SK-N-SH treated with all-trans-retinoic acid at 6 μM for 48 hours (cell line): ENCODE measurements around the gene SUSD3.

Experiments
- ATAC-seq: fragments of 200-7000 bp; cut with Tn5 transposase; 3 replicates; pipeline ENCODE4 v1.9.1; 2020; ENCODE audit warnings: mild to moderate bottlenecking, moderate library complexity
- ARNTL ChIP-seq: fragments of 450-650 bp; formaldehyde crosslinking; IDR thresholded peaks from 2 replicates; pipeline ENCODE4 v1.5.0; 2020; ENCODE audit warnings: low read depth, mild to moderate bottlenecking, moderate library complexity, borderline replicate concordance
- BACH2 ChIP-seq: fragments of 250-450 bp; sonication (Bioruptor Pico); IDR thresholded peaks from 2 replicates; pipeline ENCODE4 v1.9.0; 2021; ENCODE audit warnings: mild to moderate bottlenecking, borderline replicate concordance
- CREB5 ChIP-seq: fragments of 250-450 bp; sonication (Bioruptor Pico); IDR thresholded peaks from 2 replicates; pipeline ENCODE4 v1.5.1; 2020; ENCODE audit warnings: low read depth, mild to moderate bottlenecking, moderate library complexity
- CSDC2 ChIP-seq: fragments of 250-450 bp; sonication (Bioruptor Pico); IDR thresholded peaks from 2 replicates; pipeline ENCODE4 v1.5.0; 2020; ENCODE audit warnings: mild to moderate bottlenecking, moderate library complexity
- CSRNP3 ChIP-seq: fragments of 250-450 bp; sonication (Bioruptor Pico); IDR thresholded peaks from 2 replicates; pipeline ENCODE4 v1.5.1; 2021; ENCODE audit warnings: mild to moderate bottlenecking, moderate library complexity
- ESRRG ChIP-seq: fragments of 250-450 bp; sonication (Bioruptor Pico); IDR thresholded peaks from 2 replicates; pipeline ENCODE4 v1.6.1; 2021; ENCODE audit warnings: mild to moderate bottlenecking
- GLIS3 ChIP-seq: fragments of 250-450 bp; sonication (Bioruptor Pico); IDR thresholded peaks from 2 replicates; pipeline ENCODE4 v1.5.0; 2020; ENCODE audit warnings: mild to moderate bottlenecking, moderate library complexity
- ISL1 ChIP-seq: fragments of 250-450 bp; sonication (Bioruptor Pico); IDR thresholded peaks from 2 replicates; pipeline ENCODE4 v2.1.2; 2022; ENCODE audit warnings: mild to moderate bottlenecking, moderate library complexity
- OSR1 ChIP-seq: fragments of 250-450 bp; sonication (Bioruptor Pico); IDR thresholded peaks from 2 replicates; pipeline ENCODE4 v1.8.0; 2022; ENCODE audit warnings: moderate library complexity, mild to moderate bottlenecking, inconsistent platforms
- PATZ1 ChIP-seq: fragments of 250-450 bp; sonication (Bioruptor Pico); IDR thresholded peaks from 2 replicates; pipeline ENCODE4 v1.8.0; 2020; ENCODE audit warnings: mild to moderate bottlenecking, moderate library complexity, borderline replicate concordance
- PPARA ChIP-seq: fragments of 250-450 bp; sonication (Bioruptor Pico); IDR thresholded peaks from 2 replicates; pipeline ENCODE4 v1.5.0; 2020; ENCODE audit warnings: mild to moderate bottlenecking, borderline replicate concordance
- RARB ChIP-seq: fragments of 250-450 bp; sonication (Bioruptor Pico); IDR thresholded peaks from 2 replicates; pipeline ENCODE4 v1.8.0; 2021; ENCODE audit warnings: mild to moderate bottlenecking, moderate library complexity
- SNAI2 ChIP-seq: fragments of 250-450 bp; sonication (Bioruptor Pico); IDR thresholded peaks from 2 replicates; pipeline ENCODE4 v1.5.0; 2020; ENCODE audit warnings: mild to moderate bottlenecking, moderate library complexity
- TCF4 ChIP-seq: fragments of 250-450 bp; sonication (Bioruptor Pico); IDR thresholded peaks from 2 replicates; pipeline ENCODE4 v1.8.0; 2021; ENCODE audit warnings: mild to moderate bottlenecking, moderate library complexity, borderline replicate concordance
- TOX ChIP-seq: fragments of 250-450 bp; sonication (Bioruptor Pico); IDR thresholded peaks from 2 replicates; pipeline ENCODE4 v1.8.0; 2021; ENCODE audit warnings: mild to moderate bottlenecking, moderate library complexity, borderline replicate concordance
- TSHZ2 ChIP-seq: fragments of 250-450 bp; sonication (Bioruptor Pico); IDR thresholded peaks from 2 replicates; pipeline ENCODE4 v1.5.0; 2020; ENCODE audit warnings: mild to moderate bottlenecking, moderate library complexity
- ZFP3 ChIP-seq: fragments of 250-450 bp; sonication (Bioruptor Pico); IDR thresholded peaks from 2 replicates; pipeline ENCODE4 v1.5.0; 2020; ENCODE audit warnings: mild to moderate bottlenecking, moderate library complexity
- ZFP30 ChIP-seq: fragments of 450-650 bp; formaldehyde crosslinking; IDR thresholded peaks from 2 replicates; pipeline ENCODE4 v1.5.0; 2022; ENCODE audit warnings: mild to moderate bottlenecking, moderate library complexity
- ZNF565 ChIP-seq: fragments of 450-650 bp; formaldehyde crosslinking; conservative IDR thresholded peaks from 2 replicates; pipeline ENCODE4 v1.5.0; 2020; ENCODE audit warnings: low read depth, mild to moderate bottlenecking, moderate library complexity
- ZNF70 ChIP-seq: fragments of 450-650 bp; formaldehyde crosslinking; IDR thresholded peaks from 2 replicates; pipeline ENCODE4 v1.5.0; 2020; ENCODE audit warnings: mild to moderate bottlenecking, moderate library complexity
- ZNF8 ChIP-seq: fragments of 450-650 bp; formaldehyde crosslinking; IDR thresholded peaks from 2 replicates; pipeline ENCODE4 v1.5.0; 2020; ENCODE audit warnings: mild to moderate bottlenecking, moderate library complexity
- TF ChIP-seq, protein P1 (sequence below): fragments of 250-450 bp; sonication (Bioruptor Pico); IDR thresholded peaks from 2 replicates; pipeline ENCODE4 v1.8.0; 2021; ENCODE audit warnings: low read depth, mild to moderate bottlenecking, moderate library complexity, borderline replicate concordance

The SUSD3 gene

GRCh38 chr9:93117924-93118862, 59.7 kb downstream of the SUSD3 start:
- ATAC-seq, result no peak
- TF ChIP-seq ISL1 (CRISPR knock-in tag), result no peak
- no peak for TF ChIP-seq GLIS3 (CRISPR knock-in tag)
- TF ChIP-seq PPARA (CRISPR knock-in tag), result no peak
- no peak for TF ChIP-seq ARNTL (CRISPR knock-in tag)
- TF ChIP-seq RARB (CRISPR knock-in tag), result no peak
- TF ChIP-seq ZFP3 (CRISPR knock-in tag), result no peak
- TF ChIP-seq TCF4, result no peak
- TF ChIP-seq ZFP30 (CRISPR knock-in tag), result no peak
- TF ChIP-seq CSDC2 (CRISPR knock-in tag), result no peak
- TF ChIP-seq BACH2 (CRISPR knock-in tag), result no peak

GRCh38 chr9:93118863-93119702, 60.6 kb downstream of the SUSD3 start:
- TF ChIP-seq ZFP3 (CRISPR knock-in tag) (no peak), ESRRG (no peak), GLIS3 (CRISPR knock-in tag) (no peak), OSR1 (CRISPR knock-in tag) (no peak), RARB (CRISPR knock-in tag) (no peak), ZNF8 (CRISPR knock-in tag) (no peak), CSDC2 (CRISPR knock-in tag) (no peak), PATZ1 (no peak), CSRNP3 (no peak)
- ATAC-seq, result peak; percentile 2; the same call in 1 of the 3 replicates

GRCh38 chr9:93119703-93119952, 61.1 kb downstream of the SUSD3 start:
- no peak for TF ChIP-seq OSR1 (CRISPR knock-in tag)
- TF ChIP-seq BACH2 (CRISPR knock-in tag), result no peak
- no peak for TF ChIP-seq ESRRG
- no peak for TF ChIP-seq PATZ1
- no peak for TF ChIP-seq GLIS3 (CRISPR knock-in tag)
- TF ChIP-seq, protein P1, sequence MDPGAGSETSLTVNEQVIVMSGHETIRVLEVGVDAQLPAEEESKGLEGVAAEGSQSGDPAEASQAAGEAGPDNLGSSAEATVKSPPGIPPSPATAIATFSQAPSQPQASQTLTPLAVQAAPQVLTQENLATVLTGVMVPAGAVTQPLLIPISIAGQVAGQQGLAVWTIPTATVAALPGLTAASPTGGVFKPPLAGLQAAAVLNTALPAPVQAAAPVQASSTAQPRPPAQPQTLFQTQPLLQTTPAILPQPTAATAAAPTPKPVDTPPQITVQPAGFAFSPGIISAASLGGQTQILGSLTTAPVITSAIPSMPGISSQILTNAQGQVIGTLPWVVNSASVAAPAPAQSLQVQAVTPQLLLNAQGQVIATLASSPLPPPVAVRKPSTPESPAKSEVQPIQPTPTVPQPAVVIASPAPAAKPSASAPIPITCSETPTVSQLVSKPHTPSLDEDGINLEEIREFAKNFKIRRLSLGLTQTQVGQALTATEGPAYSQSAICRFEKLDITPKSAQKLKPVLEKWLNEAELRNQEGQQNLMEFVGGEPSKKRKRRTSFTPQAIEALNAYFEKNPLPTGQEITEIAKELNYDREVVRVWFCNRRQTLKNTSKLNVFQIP (CRISPR knock-in tag), result no peak
- no peak for TF ChIP-seq CREB5
- no peak for TF ChIP-seq CSRNP3
- TF ChIP-seq CSDC2 (CRISPR knock-in tag), result no peak
- no peak for TF ChIP-seq SNAI2 (CRISPR knock-in tag)
- no peak for TF ChIP-seq ZNF565 (CRISPR knock-in tag)
- no peak for TF ChIP-seq TOX
- no peak for TF ChIP-seq RARB (CRISPR knock-in tag)
- TF ChIP-seq ARNTL (CRISPR knock-in tag), result no peak
- TF ChIP-seq TSHZ2 (CRISPR knock-in tag), result no peak
- TF ChIP-seq ZFP30 (CRISPR knock-in tag), result no peak
- no peak for TF ChIP-seq ZNF70
- TF ChIP-seq TCF4, result no peak
- TF ChIP-seq ISL1 (CRISPR knock-in tag), result no peak
- no peak for TF ChIP-seq ZFP3 (CRISPR knock-in tag)
- TF ChIP-seq, all 23 proteins: peak for 0
- no peak for ATAC-seq
